Measurements from ENCODE around the gene SLC26A8.

SLC26A8 gene

DNA sequence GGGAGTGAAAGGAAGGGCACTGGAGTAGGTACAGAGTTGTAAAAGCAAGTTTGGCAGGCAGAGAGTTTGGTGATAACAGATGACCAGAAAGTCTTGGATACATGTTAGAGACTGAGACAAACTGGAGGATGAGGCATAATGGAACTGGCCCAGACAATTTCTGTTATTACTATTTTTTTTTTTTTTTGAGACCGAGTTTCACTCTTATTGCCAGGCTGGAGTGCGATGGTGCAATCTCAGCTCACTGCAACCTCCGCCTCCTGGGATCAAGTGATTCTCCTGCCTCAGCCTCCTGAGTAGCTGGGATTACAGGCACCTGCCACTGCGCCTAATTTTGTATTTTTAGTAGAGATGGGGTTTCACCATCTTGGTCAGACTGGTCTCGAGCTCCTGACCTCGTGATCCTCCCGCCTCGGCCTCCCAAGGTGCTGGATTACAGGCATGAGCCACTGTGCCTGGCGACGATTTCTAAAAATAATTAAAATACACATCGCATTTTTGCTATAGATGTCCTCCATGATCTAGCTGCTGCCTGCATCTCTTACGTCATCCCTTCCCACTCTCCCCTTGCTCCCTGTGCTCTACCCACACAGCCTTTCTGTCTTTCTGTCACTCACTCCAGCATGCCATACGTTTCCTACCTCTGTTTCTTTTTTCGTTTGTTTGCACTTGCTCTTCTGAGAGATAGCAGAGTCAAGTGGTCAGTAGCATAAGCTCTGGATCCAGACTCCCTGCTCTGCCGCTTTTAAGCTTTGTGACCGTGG is 26.7 kb upstream of the SLC26A8 start:
- DNase-seq (ENCODE audit: low read depth, low spot score) = no peak
- Histone ChIP-seq H3K4me1 (ENCODE audit: insufficient read depth, insufficient read length) (no peaks in the 10 kb centered on the region), H3K9ac (ENCODE audit: insufficient read length, low read depth) (no peak overlapping the region), H3K27me3 (ENCODE audit: insufficient read depth, insufficient read length) (no peaks in the 10 kb centered on the region), H3K36me3 (ENCODE audit: insufficient read depth, insufficient read length, low read length) (peaks cover 21% of the 10 kb centered on the region), H3K9me3 (ENCODE audit: insufficient read depth, low read length) (no peaks in the 10 kb centered on the region), H3K4me3 (ENCODE audit: insufficient read length, low read depth) (no peak overlapping the region)
- TF ChIP-seq SUZ12 (IDR thresholded peaks at IDR 0.05; ENCODE audit: extremely low read depth, insufficient read depth, insufficient read length) (no peak), ZNF274 (IDR thresholded peaks at IDR 0.05; ENCODE audit: low read depth, low read length) (no peak), YY1 (IDR thresholded peaks at IDR 0.05; ENCODE audit: insufficient read depth, insufficient read length) (no peak)

- H3K9me3 ChIP-seq (ENCODE audit: insufficient read depth, low read length) = no peaks in the 10 kb centered on the region
- no peaks in the 10 kb centered on the region for H3K4me1 ChIP-seq (ENCODE audit: insufficient read depth, insufficient read length)
- no peaks in the 10 kb centered on the region for H3K27me3 ChIP-seq (ENCODE audit: insufficient read depth, insufficient read length)
- H3K4me3 ChIP-seq (ENCODE audit: insufficient read length, low read depth) = no peak overlapping the region
- DNase-seq (ENCODE audit: low read depth, low spot score) = no peak
- peaks cover 21% of the 10 kb centered on the region for H3K36me3 ChIP-seq (ENCODE audit: insufficient read depth, insufficient read length, low read length)
- no peak for TF ChIP-seq SUZ12 (IDR thresholded peaks at IDR 0.05; ENCODE audit: extremely low read depth, insufficient read depth, insufficient read length)
- no peak for TF ChIP-seq YY1 (IDR thresholded peaks at IDR 0.05; ENCODE audit: insufficient read depth, insufficient read length)
- TF ChIP-seq ZNF274 (IDR thresholded peaks at IDR 0.05; ENCODE audit: low read depth, low read length) = no peak
- no peak overlapping the region for H3K9ac ChIP-seq (ENCODE audit: insufficient read length, low read depth)
Measured at GRCh38 chr6:36050305-36050704, 25.9 kb upstream of the SLC26A8 start.

GRCh38 chr6:36049582-36049981 is 25.1 kb upstream of the SLC26A8 start:
- H3K4me1 ChIP-seq (ENCODE audit: insufficient read depth, insufficient read length) = no peaks in the 10 kb centered on the region
- H3K36me3 ChIP-seq (ENCODE audit: insufficient read depth, insufficient read length, low read length) = peaks cover 16% of the 10 kb centered on the region
- H3K4me3 ChIP-seq (ENCODE audit: insufficient read length, low read depth) = no peak overlapping the region
- no peaks in the 10 kb centered on the region for H3K9me3 ChIP-seq (ENCODE audit: insufficient read depth, low read length)
- no peaks in the 10 kb centered on the region for H3K27me3 ChIP-seq (ENCODE audit: insufficient read depth, insufficient read length)
- DNase-seq (ENCODE audit: low read depth, low spot score) = no peak
- H3K9ac ChIP-seq (ENCODE audit: insufficient read length, low read depth) = no peak overlapping the region
- TF ChIP-seq SUZ12 (IDR thresholded peaks at IDR 0.05; ENCODE audit: extremely low read depth, insufficient read depth, insufficient read length) (no peak), YY1 (IDR thresholded peaks at IDR 0.05; ENCODE audit: insufficient read depth, insufficient read length) (no peak), ZNF274 (IDR thresholded peaks at IDR 0.05; ENCODE audit: low read depth, low read length) (no peak)

- Histone ChIP-seq H3K4me3 (ENCODE audit: insufficient read length, low read depth) (no peak overlapping the region), H3K4me1 (ENCODE audit: insufficient read depth, insufficient read length) (no peaks in the 10 kb centered on the region), H3K9ac (ENCODE audit: insufficient read length, low read depth) (no peak overlapping the region), H3K27me3 (ENCODE audit: insufficient read depth, insufficient read length) (no peaks in the 10 kb centered on the region), H3K9me3 (ENCODE audit: insufficient read depth, low read length) (no peaks in the 10 kb centered on the region), H3K36me3 (ENCODE audit: insufficient read depth, insufficient read length, low read length) (peaks cover 2% of the 10 kb centered on the region)
- TF ChIP-seq SUZ12 (IDR thresholded peaks at IDR 0.05; ENCODE audit: extremely low read depth, insufficient read depth, insufficient read length) = no peak
- no peak for TF ChIP-seq ZNF274 (IDR thresholded peaks at IDR 0.05; ENCODE audit: low read depth, low read length)
- TF ChIP-seq YY1 (IDR thresholded peaks at IDR 0.05; ENCODE audit: insufficient read depth, insufficient read length) = no peak
- no peak for DNase-seq (ENCODE audit: low read depth, low spot score)
Measured at GRCh38 chr6:36042618-36043260, 18.3 kb upstream of the SLC26A8 start.

DNA sequence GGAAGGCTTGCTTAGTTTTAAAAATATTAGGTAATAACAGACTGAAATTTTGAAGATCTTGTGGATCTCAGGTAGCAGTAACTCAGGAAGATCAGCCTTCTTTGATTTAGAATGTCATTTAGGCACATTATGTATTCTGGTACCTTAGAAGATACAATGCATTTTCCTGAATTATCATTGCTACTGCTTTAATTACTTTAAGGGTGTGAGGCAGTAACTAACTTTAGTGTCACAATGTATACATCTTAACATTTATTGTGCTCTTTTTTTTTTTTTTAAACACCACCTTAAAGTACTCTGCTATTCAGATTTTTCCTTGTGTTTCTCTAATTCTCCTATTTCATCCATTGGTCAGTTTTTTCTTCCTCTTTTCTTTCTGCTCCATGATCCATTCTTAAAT is 16.5 kb upstream of the SLC26A8 start:
- Histone ChIP-seq H3K9ac (ENCODE audit: insufficient read length, low read depth) (no peak overlapping the region), H3K9me3 (ENCODE audit: insufficient read depth, low read length) (no peaks in the 10 kb centered on the region), H3K4me3 (ENCODE audit: insufficient read length, low read depth) (no peak overlapping the region), H3K4me1 (ENCODE audit: insufficient read depth, insufficient read length) (no peaks in the 10 kb centered on the region), H3K36me3 (ENCODE audit: insufficient read depth, insufficient read length, low read length) (peaks cover 2% of the 10 kb centered on the region), H3K27me3 (ENCODE audit: insufficient read depth, insufficient read length) (no peaks in the 10 kb centered on the region)
- TF ChIP-seq SUZ12 (IDR thresholded peaks at IDR 0.05; ENCODE audit: extremely low read depth, insufficient read depth, insufficient read length) = no peak
- no peak for TF ChIP-seq ZNF274 (IDR thresholded peaks at IDR 0.05; ENCODE audit: low read depth, low read length)
- no peak for TF ChIP-seq YY1 (IDR thresholded peaks at IDR 0.05; ENCODE audit: insufficient read depth, insufficient read length)
- DNase-seq (ENCODE audit: low read depth, low spot score) = no peak

DNA sequence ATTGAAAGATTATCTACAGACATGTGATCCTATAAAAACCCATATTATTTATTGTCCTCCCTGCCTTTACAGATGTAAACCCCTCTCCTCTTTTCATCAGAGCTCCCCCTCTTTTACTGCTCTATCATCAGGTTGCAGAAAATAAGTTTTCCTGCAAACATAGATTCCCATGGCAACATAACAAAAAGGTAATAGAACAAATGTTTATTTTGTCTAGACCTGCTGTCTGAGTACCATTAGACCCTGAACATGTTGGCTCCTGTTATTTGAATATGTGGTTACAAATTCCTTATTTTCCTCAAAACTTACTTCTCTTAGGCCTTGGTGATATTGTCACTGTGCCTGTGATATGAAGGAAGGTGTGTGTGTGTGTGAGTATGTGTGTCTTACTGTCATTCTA is 14.7 kb upstream of the SLC26A8 start:
- TF ChIP-seq YY1 (IDR thresholded peaks at IDR 0.05; ENCODE audit: insufficient read depth, insufficient read length) (no peak), SUZ12 (IDR thresholded peaks at IDR 0.05; ENCODE audit: extremely low read depth, insufficient read depth, insufficient read length) (no peak)
- Histone ChIP-seq H3K36me3 (ENCODE audit: insufficient read depth, insufficient read length, low read length) (no peaks in the 10 kb centered on the region), H3K4me1 (ENCODE audit: insufficient read depth, insufficient read length) (no peaks in the 10 kb centered on the region), H3K4me3 (ENCODE audit: insufficient read length, low read depth) (no peak overlapping the region), H3K27me3 (ENCODE audit: insufficient read depth, insufficient read length) (no peaks in the 10 kb centered on the region), H3K9me3 (ENCODE audit: insufficient read depth, low read length) (no peaks in the 10 kb centered on the region), H3K9ac (ENCODE audit: insufficient read length, low read depth) (no peak overlapping the region)
- no peak for DNase-seq (ENCODE audit: low read depth, low spot score)

- Histone ChIP-seq H3K9ac (ENCODE audit: insufficient read length, low read depth) (no peak overlapping the region), H3K27me3 (ENCODE audit: insufficient read depth, insufficient read length) (no peaks in the 10 kb centered on the region), H3K36me3 (ENCODE audit: insufficient read depth, insufficient read length, low read length) (no peaks in the 10 kb centered on the region), H3K9me3 (ENCODE audit: insufficient read depth, low read length) (no peaks in the 10 kb centered on the region), H3K4me3 (ENCODE audit: insufficient read length, low read depth) (no peak overlapping the region), H3K4me1 (ENCODE audit: insufficient read depth, insufficient read length) (no peaks in the 10 kb centered on the region)
- TF ChIP-seq SUZ12 (IDR thresholded peaks at IDR 0.05; ENCODE audit: extremely low read depth, insufficient read depth, insufficient read length) (no peak), ZNF274 (IDR thresholded peaks at IDR 0.05; ENCODE audit: low read depth, low read length) (no peak), YY1 (IDR thresholded peaks at IDR 0.05; ENCODE audit: insufficient read depth, insufficient read length) (no peak)
- no peak for DNase-seq (ENCODE audit: low read depth, low spot score)
Measured at GRCh38 chr6:36038120-36038876, 13.9 kb upstream of the SLC26A8 start.

All from NT2/D1 (cell line).